ENCODE measurements around the gene ILDR1. TPM values are rescaled to one million over a fixed set of nuclear protein-coding genes. Genes with fewer than 3 reads are reported as not detected.

ILDR1 gene
- total RNA-seq, 1 donor from 2014 or later, result 0.07 TPM

- DNase-seq (ENCODE audit: low spot score), result no peak
- TF ChIP-seq EZH2 (IDR thresholded peaks at IDR 0.05) (no peak), CTCF (IDR thresholded peaks at IDR 0.05) (no peak), EZH2phosphoT487 (IDR thresholded peaks at IDR 0.05) (no peak)
- Histone ChIP-seq H3K9me3 (ENCODE audit: low read depth) (no peaks in the 10 kb centered on the region), H3K4me2 (no peak overlapping the region), H2AFZ (replicated peaks) (no peak overlapping the region), H4K20me1 (ENCODE audit: low read depth) (no peaks in the 10 kb centered on the region), H3K79me2 (ENCODE audit: low read depth) (no peaks in the 10 kb centered on the region), H3K27ac (no peak overlapping the region), H3K4me3 (no peak overlapping the region), H3K4me1 (no peaks in the 10 kb centered on the region), H3K9ac (no peak overlapping the region), H3F3A (ENCODE audit: low read depth) (no peaks in the 10 kb centered on the region), H3K27me3 (no peaks in the 10 kb centered on the region), H3K36me3 (no peaks in the 10 kb centered on the region)
- H3K4me1 Mint-ChIP-seq, result no peaks in the 10 kb centered on the region
- H3K36me3 Mint-ChIP-seq, result no peaks in the 10 kb centered on the region
- peaks cover 22% of the 10 kb centered on the region for H3K9me3 Mint-ChIP-seq
- no peak overlapping the region for H3K27ac Mint-ChIP-seq
- peaks cover 2% of the 10 kb centered on the region for H3K27me3 Mint-ChIP-seq (ENCODE audit: insufficient read depth, low read depth)
- no peak overlapping the region for H3K4me3 Mint-ChIP-seq
Observed at GRCh38 chr3:121979246-121979645, 42.8 kb downstream of the ILDR1 start.

- Mint-ChIP-seq H3K4me1 (no peaks in the 10 kb centered on the region), H3K4me3 (no peak overlapping the region), H3K36me3 (no peaks in the 10 kb centered on the region), H3K27ac (no peak overlapping the region), H3K27me3 (ENCODE audit: insufficient read depth, low read depth) (peaks cover 2% of the 10 kb centered on the region), H3K9me3 (peaks cover 6% of the 10 kb centered on the region)
- no peak overlapping the region for H3K4me2 ChIP-seq
- H3K36me3 ChIP-seq, result no peaks in the 10 kb centered on the region
- no peak overlapping the region for H2AFZ ChIP-seq (replicated peaks)
- H3K9ac ChIP-seq, result no peak overlapping the region
- no peaks in the 10 kb centered on the region for H3K9me3 ChIP-seq (ENCODE audit: low read depth)
- no peaks in the 10 kb centered on the region for H4K20me1 ChIP-seq (ENCODE audit: low read depth)
- no peaks in the 10 kb centered on the region for H3K79me2 ChIP-seq (ENCODE audit: low read depth)
- TF ChIP-seq EZH2 (IDR thresholded peaks at IDR 0.05) (no peak), EZH2phosphoT487 (IDR thresholded peaks at IDR 0.05) (no peak), CTCF (IDR thresholded peaks at IDR 0.05) (no peak)
- H3K27ac ChIP-seq, result no peak overlapping the region
- no peak for DNase-seq (ENCODE audit: low spot score)
- no peaks in the 10 kb centered on the region for H3F3A ChIP-seq (ENCODE audit: low read depth)
- no peaks in the 10 kb centered on the region for H3K27me3 ChIP-seq
- H3K4me1 ChIP-seq, result no peaks in the 10 kb centered on the region
- H3K4me3 ChIP-seq, result no peak overlapping the region
Observed at GRCh38 chr3:121976727-121977126, 45.3 kb downstream of the ILDR1 start.

DNA sequence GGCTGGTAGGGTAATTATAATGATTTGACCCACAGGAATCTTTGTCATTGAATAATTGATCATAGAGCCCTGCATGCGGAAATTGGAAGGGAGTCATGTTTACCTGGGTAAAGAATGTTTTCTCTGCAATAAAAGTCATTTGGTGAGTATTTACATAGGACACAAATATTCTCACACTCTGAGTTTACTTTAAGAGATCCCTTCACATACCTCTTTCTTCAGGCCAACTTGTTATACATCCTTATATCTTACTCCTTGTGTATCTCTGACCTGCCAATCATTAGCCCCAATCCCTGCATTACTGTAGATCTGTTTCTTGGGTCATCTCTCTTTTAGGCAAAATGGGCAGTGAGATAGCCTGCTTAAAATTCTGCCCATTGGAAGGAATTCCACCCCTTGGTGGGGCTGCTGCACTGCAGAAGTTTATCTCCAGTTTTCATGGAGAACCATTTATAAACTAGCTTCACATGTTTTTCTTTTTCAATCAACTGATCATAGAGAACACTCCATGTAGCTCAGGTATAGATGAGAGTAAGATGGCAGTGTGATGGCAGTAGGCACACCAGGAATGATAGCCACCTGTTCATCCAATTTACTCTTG lies 46.2 kb downstream of the ILDR1 start:
- H2AFZ ChIP-seq (replicated peaks), result no peak overlapping the region
- H3K9me3 Mint-ChIP-seq, result peaks cover 6% of the 10 kb centered on the region
- H3K36me3 Mint-ChIP-seq, result no peaks in the 10 kb centered on the region

More for the DNA sequence above, 46.2 kb downstream of the ILDR1 start:
- Mint-ChIP-seq H3K4me1 (no peaks in the 10 kb centered on the region), H3K4me3 (no peak overlapping the region), H3K27me3 (ENCODE audit: insufficient read depth, low read depth) (peaks cover 2% of the 10 kb centered on the region), H3K27ac (no peak overlapping the region)
- Histone ChIP-seq H3K79me2 (ENCODE audit: low read depth) (no peaks in the 10 kb centered on the region), H3F3A (ENCODE audit: low read depth) (no peaks in the 10 kb centered on the region), H3K4me3 (no peak overlapping the region), H3K9ac (no peak overlapping the region), H3K36me3 (no peaks in the 10 kb centered on the region), H3K9me3 (ENCODE audit: low read depth) (no peaks in the 10 kb centered on the region), H4K20me1 (ENCODE audit: low read depth) (no peaks in the 10 kb centered on the region), H3K27ac (no peak overlapping the region), H3K4me1 (no peaks in the 10 kb centered on the region), H3K4me2 (no peak overlapping the region), H3K27me3 (no peaks in the 10 kb centered on the region)
- no peak for DNase-seq (ENCODE audit: low spot score)
- TF ChIP-seq EZH2 (IDR thresholded peaks at IDR 0.05) (no peak), EZH2phosphoT487 (IDR thresholded peaks at IDR 0.05) (no peak), CTCF (IDR thresholded peaks at IDR 0.05) (no peak)
